ENCODE measurements around the gene SLC2A10.

Gene SLC2A10

GRCh38 chr20:46683668-46683938, 25.8 kb upstream of the SLC2A10 start:
- H3K4me3 ChIP-seq (ENCODE audit: low read depth, low read length) = no peak overlapping the region
- no peak for DNase-seq (ENCODE audit: low read depth)
- TF ChIP-seq MAX (IDR thresholded peaks at IDR 0.05; ENCODE audit: low read depth, low read length) (no peak), POLR2A (IDR thresholded peaks at IDR 0.05; ENCODE audit: extremely low read depth, insufficient read length) (no peak), MYC (IDR thresholded peaks at IDR 0.05; ENCODE audit: low read depth, low read length) (no peak), CTCF (IDR thresholded peaks at IDR 0.05; ENCODE audit: low read depth, low read length) (no peak)

GRCh38 chr20:46683939-46684750, 25.3 kb upstream of the SLC2A10 start:
- no peak overlapping the region for H3K4me3 ChIP-seq (ENCODE audit: low read depth, low read length)
- TF ChIP-seq MYC (IDR thresholded peaks at IDR 0.05; ENCODE audit: low read depth, low read length) = no peak
- no peak for TF ChIP-seq MAX (IDR thresholded peaks at IDR 0.05; ENCODE audit: low read depth, low read length)
- TF ChIP-seq POLR2A (IDR thresholded peaks at IDR 0.05; ENCODE audit: extremely low read depth, insufficient read length) = no peak
- TF ChIP-seq CTCF (IDR thresholded peaks at IDR 0.05; ENCODE audit: low read depth, low read length) = no peak
- DNase-seq (ENCODE audit: low read depth) = no peak

GRCh38 chr20:46688151-46689081, 21.0 kb upstream of the SLC2A10 start:
- DNase-seq (ENCODE audit: low read depth) = peak; percentile 27
- TF ChIP-seq MYC (IDR thresholded peaks at IDR 0.05; ENCODE audit: low read depth, low read length) (peak; percentile 53; the same call in 1 of the 2 replicates), MAX (IDR thresholded peaks at IDR 0.05; ENCODE audit: low read depth, low read length) (peak; percentile 94), POLR2A (IDR thresholded peaks at IDR 0.05; ENCODE audit: extremely low read depth, insufficient read length) (no peak), CTCF (IDR thresholded peaks at IDR 0.05; ENCODE audit: low read depth, low read length) (no peak)
- H3K4me3 ChIP-seq (ENCODE audit: low read depth, low read length) = peak overlapping the region; percentile 99

- TF ChIP-seq MYC (IDR thresholded peaks at IDR 0.05; ENCODE audit: low read depth, low read length) (no peak), CTCF (IDR thresholded peaks at IDR 0.05; ENCODE audit: low read depth, low read length) (no peak), MAX (IDR thresholded peaks at IDR 0.05; ENCODE audit: low read depth, low read length) (peak; percentile 25; the same call in 1 of the 2 replicates), POLR2A (IDR thresholded peaks at IDR 0.05; ENCODE audit: extremely low read depth, insufficient read length) (peak; percentile 38)
- peak; percentile 100 for DNase-seq (ENCODE audit: low read depth)
- peak within 1 kb of the TSS; percentile 99 for H3K4me3 ChIP-seq (ENCODE audit: low read depth, low read length)
These were observed 20.2 kb upstream of the SLC2A10 start, which contains the start of gene TP53RK for GRCh38 chr20:46689082-46689753. TP53RK (minus strand) TSS chr20:46689444; CDS start chr20:46689414, 30 bp downstream.

GRCh38 chr20:46689754-46690085, 19.7 kb upstream of the SLC2A10 start:
- no peak for DNase-seq (ENCODE audit: low read depth)
- H3K4me3 ChIP-seq (ENCODE audit: low read depth, low read length) = peak overlapping the region; percentile 78
- TF ChIP-seq CTCF (IDR thresholded peaks at IDR 0.05; ENCODE audit: low read depth, low read length) = no peak
- peak; percentile 53 for TF ChIP-seq POLR2A (IDR thresholded peaks at IDR 0.05; ENCODE audit: extremely low read depth, insufficient read length)
- no peak; the same call in 1 of the 2 replicates for TF ChIP-seq MAX (IDR thresholded peaks at IDR 0.05; ENCODE audit: low read depth, low read length)
- TF ChIP-seq MYC (IDR thresholded peaks at IDR 0.05; ENCODE audit: low read depth, low read length) = 0 out of 2 replicates have a peak, but pooled peaks have one; percentile 40

All from NB4 (cell line).